B cell (primary cell): ENCODE results near the gene ARHGAP15. TPM values are rescaled to one million over a fixed set of nuclear protein-coding genes. Genes with fewer than 3 reads are reported as not detected.

Experiments
- ATAC-seq: fragments of 200-7000 bp; cut with Tn5 transposase; one replicate; pipeline ENCODE4 v1.10.0; 2021; ENCODE audit warnings: low read depth, mild to moderate bottlenecking, moderate number of reproducible peaks, moderate library complexity
- CTCF ChIA-PET: fragments of 350-600 bp; sonication (Branson Sonifier 250); formaldehyde crosslinking; loops from one replicate; lab custom pipeline; 2021; ENCODE audit warnings: antibody characterized with exemption, inconsistent platforms; lab: Charles Lee
- POLR2A ChIA-PET: fragments of 350-600 bp; sonication (Branson Sonifier 250); formaldehyde crosslinking; loops from one replicate; lab custom pipeline; 2021; ENCODE audit warnings: antibody characterized with exemption; lab: Charles Lee
- DNase-seq: peaks from one replicate; pipeline ENCODE4 v3.0.0; 2013
- H2AFZ ChIP-seq: 2 replicates; pipeline ENCODE4 v1.6.1; 2012; ENCODE audit warnings: mild to moderate bottlenecking, low read depth, low read length; ENCODE audit not compliant: insufficient read depth, poor library complexity, severe bottlenecking
- H3K27ac ChIP-seq, 2 donors: 1 replicate in 1 of 2; 2 replicates in 1 of 2; pipeline ENCODE4 v1.5.1; 2012 to 2013; ENCODE audit warnings: low read length in 2 of 2, mild to moderate bottlenecking in 2 of 2, moderate library complexity in 1 of 2
- H3K27me3 ChIP-seq, 4 experiments: fragments of 200-600 bp in 1 of 4; sonication (generic) in 1 of 4; replicated peaks in 1 of 4; 1 replicate in 2 of 4; 2 replicates in 2 of 4; pipeline versions ENCODE4 v1.6.1 to v1.7.0; 2013 to 2016; ENCODE audit warnings: low read length in 3 of 4, mild to moderate bottlenecking in 2 of 4, mixed read lengths in 1 of 4, moderate library complexity in 1 of 4; ENCODE audit not compliant: insufficient read depth in 4 of 4, control insufficient read depth in 3 of 4; ENCODE audit errors: control extremely low read depth in 1 of 4
- H3K36me3 ChIP-seq, 2 experiments: replicated peaks in 1 of 2; 1 replicate in 1 of 2; 2 replicates in 1 of 2; pipeline versions ENCODE4 v1.6.1 to v1.7.1; 2013; ENCODE audit warnings: low read length in 1 of 2; ENCODE audit not compliant: insufficient read depth in 2 of 2, control insufficient read depth in 1 of 2; ENCODE audit errors: control extremely low read depth in 1 of 2, extremely low read depth in 1 of 2
- H3K4me1 ChIP-seq, 2 donors: fragments of 200-600 bp in 1 of 2; sonication (generic) in 1 of 2; 1 replicate in 1 of 2; 2 replicates in 1 of 2; pipeline versions ENCODE4 v1.5.1 to v1.6.1; 2013 to 2017; ENCODE audit warnings: low read length in 2 of 2; ENCODE audit not compliant: control insufficient read depth in 2 of 2, insufficient read depth in 2 of 2
- H3K4me2 ChIP-seq: replicated peaks from 2 replicates; pipeline ENCODE3; 2012; ENCODE audit warnings: mild to moderate bottlenecking, low read depth, low read length; ENCODE audit not compliant: poor library complexity, severe bottlenecking
- H3K4me3 ChIP-seq, 5 experiments: fragments of 200-600 bp in 1 of 5; sonication (generic) in 1 of 5; 1 replicate in 3 of 5; 2 replicates in 2 of 5; pipeline versions ENCODE4 v1.5.1 to v1.7.0; 2011 to 2016; ENCODE audit warnings: low read length in 4 of 5, mild to moderate bottlenecking in 4 of 5, low read depth in 2 of 5, control low read depth in 1 of 5, moderate library complexity in 1 of 5; ENCODE audit not compliant: insufficient read depth in 1 of 5; ENCODE audit errors: control extremely low read depth in 1 of 5, extremely low read depth in 1 of 5
- H3K79me2 ChIP-seq: fragments of 200-600 bp; sonication (generic); one replicate; pipeline ENCODE4 v1.6.0; 2016; ENCODE audit warnings: low read length; ENCODE audit not compliant: control insufficient read depth, insufficient read depth
- H3K9ac ChIP-seq: fragments of 200-600 bp; sonication (generic); 2 replicates; pipeline ENCODE4 v1.6.1; 2017; ENCODE audit warnings: mild to moderate bottlenecking, low read length, moderate library complexity
- H3K9me3 ChIP-seq, 3 donors: one replicate each; pipeline versions ENCODE4 v1.6.1 to v1.7.1; 2013; ENCODE audit warnings: low read length in 2 of 3; ENCODE audit not compliant: control insufficient read depth in 2 of 3, insufficient read depth in 1 of 3; ENCODE audit errors: control extremely low read depth in 1 of 3
- H4K20me1 ChIP-seq: 2 replicates; pipeline ENCODE4 v1.6.0; 2012; ENCODE audit warnings: mild to moderate bottlenecking, low read length; ENCODE audit not compliant: insufficient read depth, control insufficient read depth, poor library complexity, severe bottlenecking
- H3K27ac Mint-ChIP-seq: one replicate; pipeline ENCODE4 v1.8.0; 2021; ENCODE audit warnings: mixed read lengths
- H3K27me3 Mint-ChIP-seq: one replicate; pipeline ENCODE4 v1.8.0; 2021; ENCODE audit warnings: mixed read lengths
- H3K4me1 Mint-ChIP-seq: one replicate; pipeline ENCODE4 v1.8.0; 2021; ENCODE audit warnings: mixed read lengths
- H3K4me3 Mint-ChIP-seq: one replicate; pipeline ENCODE4 v1.8.0; 2021; ENCODE audit warnings: mixed read lengths
- H3K9me3 Mint-ChIP-seq: one replicate; pipeline ENCODE4 v1.8.0; 2022; ENCODE audit warnings: mixed read lengths; ENCODE audit not compliant: insufficient read depth
- EZH2 ChIP-seq: IDR thresholded peaks from 2 replicates; pipeline ENCODE4 v1.6.1; 2012; ENCODE audit warnings: borderline replicate concordance, low read depth, mild to moderate bottlenecking, moderate library complexity, low read length; ENCODE audit not compliant: insufficient read depth, poor library complexity, severe bottlenecking
- WGBS: methylation state at CpG from one replicate; pipeline ENCODE4 v1.1.5; 2013; ENCODE audit warnings: missing lambda C conversion rate; ENCODE audit not compliant: insufficient coverage; 5-methylcytosine and 5-hydroxymethylcytosine counted together
- intact Hi-C: fragments of 100-400 bp; cut with micrococcal nuclease; formaldehyde crosslinking; loops from one replicate; pipeline ENCODE4 v1.10.0; 2022
- polyA plus RNA-seq: library from polyadenylated mRNA; depleted of rRNA; stranded (reverse); fragments of >200 nt; gene quantifications from 2 replicates; pipeline ENCODE4 v1.2.3, GENCODE V29; 2012
- total RNA-seq, 2 donors: library from RNA; stranded (reverse); fragments of 120-200 nt in 1 of 2; gene quantifications; 1 replicate in 1 of 2; 2 replicates in 1 of 2; pipeline versions ENCODE4 v1.2.3 to v1.2.4, GENCODE V29; 2013 to 2022
- TF ChIP-seq, protein P1 (sequence below): fragments of 200-600 bp; IDR thresholded peaks from one replicate; pipeline ENCODE4 v1.8.0; 2022; ENCODE audit warnings: antibody characterized with exemption, mild to moderate bottlenecking

The ARHGAP15 gene
- total and polyA plus RNA-seq, 2 donors (not counting 1 experiment from before 2014, with no cell fraction given): 58.6 to 187 TPM

DNA sequence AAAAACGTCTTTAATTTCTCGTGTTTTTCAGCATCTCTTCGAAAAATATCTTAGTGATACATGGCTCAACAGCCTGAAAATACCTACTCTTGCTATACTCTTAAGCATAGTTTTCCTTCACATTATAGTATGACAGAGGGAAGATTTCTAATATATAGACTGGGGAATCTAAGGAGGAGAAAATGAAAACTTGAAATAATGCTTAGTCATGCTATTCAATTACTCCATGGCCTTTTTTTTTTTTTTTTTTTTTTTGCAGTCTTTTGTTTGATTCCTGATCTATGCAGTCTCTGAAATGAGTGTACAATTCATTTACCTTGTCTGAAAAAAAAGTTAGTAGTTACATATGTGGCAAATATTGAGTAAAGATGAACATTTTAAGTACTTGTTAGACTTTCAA is 337.8 kb downstream of the ARHGAP15 start:
- H2AFZ ChIP-seq: no peak overlapping the region
- H3K27ac ChIP-seq: no peak overlapping the region
- H4K20me1 ChIP-seq: no peaks in the 10 kb centered on the region
- POLR2A ChIA-PET: no interaction called here
- TF ChIP-seq, protein P1, sequence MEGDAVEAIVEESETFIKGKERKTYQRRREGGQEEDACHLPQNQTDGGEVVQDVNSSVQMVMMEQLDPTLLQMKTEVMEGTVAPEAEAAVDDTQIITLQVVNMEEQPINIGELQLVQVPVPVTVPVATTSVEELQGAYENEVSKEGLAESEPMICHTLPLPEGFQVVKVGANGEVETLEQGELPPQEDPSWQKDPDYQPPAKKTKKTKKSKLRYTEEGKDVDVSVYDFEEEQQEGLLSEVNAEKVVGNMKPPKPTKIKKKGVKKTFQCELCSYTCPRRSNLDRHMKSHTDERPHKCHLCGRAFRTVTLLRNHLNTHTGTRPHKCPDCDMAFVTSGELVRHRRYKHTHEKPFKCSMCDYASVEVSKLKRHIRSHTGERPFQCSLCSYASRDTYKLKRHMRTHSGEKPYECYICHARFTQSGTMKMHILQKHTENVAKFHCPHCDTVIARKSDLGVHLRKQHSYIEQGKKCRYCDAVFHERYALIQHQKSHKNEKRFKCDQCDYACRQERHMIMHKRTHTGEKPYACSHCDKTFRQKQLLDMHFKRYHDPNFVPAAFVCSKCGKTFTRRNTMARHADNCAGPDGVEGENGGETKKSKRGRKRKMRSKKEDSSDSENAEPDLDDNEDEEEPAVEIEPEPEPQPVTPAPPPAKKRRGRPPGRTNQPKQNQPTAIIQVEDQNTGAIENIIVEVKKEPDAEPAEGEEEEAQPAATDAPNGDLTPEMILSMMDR: no peak
- TF ChIP-seq EZH2: no peak
- no peak for DNase-seq
- Mint-ChIP-seq H3K4me3 (no peak overlapping the region), H3K4me1 (peaks cover 7% of the 10 kb centered on the region), H3K27ac (no peak overlapping the region), H3K27me3 (no peaks in the 10 kb centered on the region), H3K9me3 (no peaks in the 10 kb centered on the region)
- H3K9me3 ChIP-seq: no peaks in the 10 kb centered on the region
- peaks cover 0 to 8% of the 10 kb centered on the region in 2 experiments for H3K36me3 ChIP-seq
- H3K79me2 ChIP-seq: no peaks in the 10 kb centered on the region
- no peaks in the 10 kb centered on the region for H3K27me3 ChIP-seq
- no CpG with 5 or more reads among the region's 3 CpGs for WGBS
- intact Hi-C loops: no loop called here
- CTCF ChIA-PET: no interaction called here
- no peak overlapping the region for H3K4me3 ChIP-seq
- no peak overlapping the region for H3K4me2 ChIP-seq
- H3K4me1 ChIP-seq: no peaks in the 10 kb centered on the region
- ATAC-seq: no peak
- H3K9ac ChIP-seq: no peak overlapping the region

DNA sequence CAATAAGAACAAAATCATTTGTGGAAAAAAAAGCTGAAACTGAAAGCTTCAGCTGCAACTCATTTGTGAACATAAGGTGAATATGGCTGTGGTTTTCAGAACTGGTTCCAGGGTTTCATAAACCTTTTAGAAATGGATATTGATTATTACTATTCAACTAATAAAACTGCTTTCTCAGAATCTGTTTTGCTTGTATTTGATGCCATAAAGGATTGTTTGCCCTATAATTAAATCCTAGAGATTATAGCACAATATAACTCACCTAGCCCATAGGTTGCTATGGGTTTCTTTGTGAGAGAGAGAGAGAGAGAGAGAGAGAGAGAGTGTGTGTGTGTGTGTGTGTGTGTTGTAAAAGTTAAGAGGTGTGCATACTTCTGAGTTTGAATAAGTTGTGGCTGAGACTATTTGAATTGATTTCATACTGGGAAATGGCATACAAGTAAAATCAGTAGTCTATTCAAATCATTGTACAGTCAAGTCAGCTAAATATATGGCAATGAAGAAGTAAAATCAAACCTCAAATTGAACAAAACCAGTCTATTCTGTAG is 339.2 kb downstream of the ARHGAP15 start:
- no peaks in the 10 kb centered on the region for H3K79me2 ChIP-seq
- H3K4me2 ChIP-seq: no peak overlapping the region
- ATAC-seq (no peak), DNase-seq (no peak)
- no peaks in the 10 kb centered on the region for H3K27me3 ChIP-seq
- no peak overlapping the region for H3K9ac ChIP-seq
- intact Hi-C loops: no loop called here
- no peaks in the 10 kb centered on the region for H3K9me3 ChIP-seq
- TF ChIP-seq, protein P1: no peak
- no peak for TF ChIP-seq EZH2
- H3K4me3 ChIP-seq: no peak overlapping the region
- Mint-ChIP-seq H3K4me3 (no peak overlapping the region), H3K9me3 (no peaks in the 10 kb centered on the region), H3K4me1 (peaks cover 7% of the 10 kb centered on the region), H3K27me3 (no peaks in the 10 kb centered on the region), H3K27ac (no peak overlapping the region)
- CTCF ChIA-PET: no interaction called here
- no peak overlapping the region for H3K27ac ChIP-seq
- H3K36me3 ChIP-seq: peaks cover 2 to 8% of the 10 kb centered on the region in 2 experiments
- no peak overlapping the region for H2AFZ ChIP-seq
- no peaks in the 10 kb centered on the region for H4K20me1 ChIP-seq
- H3K4me1 ChIP-seq: no peaks in the 10 kb centered on the region
- POLR2A ChIA-PET: no interaction called here
